Measurements from ENCODE around the gene TUBB3. TPM values are rescaled to one million over a fixed set of nuclear protein-coding genes. Genes with fewer than 3 reads are reported as not detected.
"Not testable (repeated sequence)": the region's sequence is repeated elsewhere in the genome, so short reads cannot be mapped to it uniquely, and the experiment has no call there.

TUBB3 gene
- polyA plus RNA-seq (ENCODE audit: insufficient read length in 10 of 10), result 10 to 100 TPM in 3 of 10 donors, 1 to 10 TPM in 7; 4.5 to 14.5 (median 8.7) TPM
- long read RNA-seq, donor 1, partial matches to known transcripts, result 0 of 1 reads
- long read RNA-seq, donor 1, other reads (novel, unspliced or antisense), result 0 of 1 reads
- long read RNA-seq, donor 2, partial matches to known transcripts, result 0 of 3 reads
- long read RNA-seq, donor 2, other reads (novel, unspliced or antisense), result 0 of 3 reads
- long read RNA-seq, donor 3, result 0 reads
- long read RNA-seq, donor 4, partial matches to known transcripts, result 0 of 2 reads
- long read RNA-seq, donor 4, other reads (novel, unspliced or antisense), result 0 of 2 reads
- long read RNA-seq, donor 5, partial matches to known transcripts, result 0 of 4 reads
- long read RNA-seq, donor 5, other reads (novel, unspliced or antisense), result 0 of 4 reads
- long read RNA-seq, donor 6, partial matches to known transcripts, result 0 of 4 reads
- long read RNA-seq, donor 6, other reads (novel, unspliced or antisense), result 0 of 4 reads
- long read RNA-seq, donor 7, partial matches to known transcripts, result 0 of 2 reads
- long read RNA-seq, donor 7, other reads (novel, unspliced or antisense), result 0 of 2 reads
- long read RNA-seq, donor 8, result 0 reads
- long read RNA-seq, donor 9, partial matches to known transcripts, result 0 of 1 reads
- long read RNA-seq, donor 9, other reads (novel, unspliced or antisense), result 0 of 1 reads

DNA sequence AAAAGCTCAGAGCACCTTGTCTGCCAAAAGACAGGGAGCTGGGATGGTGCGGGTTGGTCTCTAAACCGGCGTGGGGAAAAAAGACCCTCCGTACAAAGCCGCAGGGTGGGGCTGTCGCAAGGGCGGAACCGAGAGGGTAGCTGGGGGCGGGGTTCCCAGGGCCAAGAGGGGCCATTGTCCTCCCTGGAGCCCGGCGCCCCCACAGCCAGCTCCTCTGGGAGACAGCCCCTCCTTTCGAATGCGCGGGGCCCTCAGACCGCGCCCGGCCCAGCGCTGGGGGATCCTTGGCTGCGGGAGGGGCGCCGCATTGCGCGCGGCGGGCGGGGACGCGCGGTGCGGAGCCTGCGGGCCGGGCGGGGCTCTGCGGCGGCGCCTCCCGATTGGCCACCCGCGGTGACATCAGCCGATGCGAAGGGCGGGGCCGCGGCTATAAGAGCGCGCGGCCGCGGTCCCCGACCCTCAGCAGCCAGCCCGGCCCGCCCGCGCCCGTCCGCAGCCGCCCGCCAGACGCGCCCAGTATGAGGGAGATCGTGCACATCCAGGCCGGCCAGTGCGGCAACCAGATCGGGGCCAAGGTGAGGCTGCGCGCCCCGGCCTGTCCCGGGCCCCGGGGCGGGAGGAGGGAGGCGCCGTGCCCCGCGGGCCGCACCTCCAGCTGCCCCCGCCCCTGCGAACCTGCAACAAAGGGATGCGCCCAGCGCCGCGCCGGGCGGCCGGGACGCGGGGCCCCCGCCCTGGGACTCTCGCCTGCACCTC, at the start of gene TUBB3:
TSS of gene TUBB3 (plus strand) at position 459 of the 756 bp plus-strand sequence. CDS start at position 519, 60 bp downstream.
- peak; percentile 57 to 80 (median 68) for DNase-seq

DNA sequence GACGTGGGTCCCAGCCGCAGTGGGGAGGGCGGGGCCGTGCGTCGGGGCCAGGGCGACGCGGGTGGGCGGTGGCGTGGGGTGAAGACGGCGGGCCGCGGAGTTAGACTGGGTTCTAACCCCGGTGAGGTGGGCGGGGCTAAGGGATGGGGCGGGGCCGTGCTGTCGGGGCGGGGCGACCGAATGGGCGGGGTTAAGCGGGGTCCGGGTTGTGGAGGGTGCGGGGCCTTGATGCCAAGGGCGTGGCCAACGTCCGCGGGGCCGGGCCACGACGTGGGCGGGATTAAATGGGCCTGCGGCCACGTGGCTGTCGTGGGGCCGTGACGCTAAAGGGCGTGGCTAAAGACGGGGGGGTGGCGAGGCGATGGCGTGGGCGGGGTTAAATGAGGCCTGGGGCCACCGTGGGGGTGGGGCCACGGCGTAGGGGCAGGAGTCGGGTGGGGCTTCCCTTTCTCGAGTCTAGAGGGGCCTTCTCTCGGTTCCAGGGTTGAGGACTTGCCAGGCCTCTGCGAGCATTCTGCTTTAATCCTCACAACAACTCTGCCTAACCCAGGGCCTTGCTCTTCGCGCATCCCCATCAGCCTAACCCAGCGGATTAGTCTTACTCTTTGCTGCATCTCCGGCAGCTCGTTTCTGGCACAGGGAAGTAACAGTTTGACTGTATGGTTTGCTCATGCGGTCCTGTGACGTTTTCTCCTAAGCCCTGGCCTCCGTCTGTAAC, 49.0 kb upstream of the TUBB3 start:
- DNase-seq, result peak; percentile 95 to 98 (median 97)

DNA sequence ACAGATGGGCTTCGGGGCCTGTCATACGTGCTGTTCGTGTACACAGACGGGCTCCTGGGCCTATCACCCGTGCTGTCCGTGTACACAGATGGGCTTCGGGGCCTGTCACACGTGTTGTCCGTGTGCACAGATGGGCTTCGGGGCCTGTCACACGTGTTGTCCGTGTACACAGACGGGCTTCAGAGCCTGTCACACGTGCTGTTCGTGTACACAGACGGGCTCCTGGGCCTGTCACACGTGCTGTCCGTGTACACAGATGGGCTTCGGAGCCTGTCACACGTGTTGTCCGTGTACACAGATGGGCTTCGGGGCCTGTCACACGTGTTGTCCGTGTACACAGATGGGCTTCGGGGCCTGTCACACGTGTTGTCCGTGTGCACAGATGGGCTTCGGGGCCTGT, 44.0 kb upstream of the TUBB3 start:
- DNase-seq, result not testable (repeated sequence)

DNA sequence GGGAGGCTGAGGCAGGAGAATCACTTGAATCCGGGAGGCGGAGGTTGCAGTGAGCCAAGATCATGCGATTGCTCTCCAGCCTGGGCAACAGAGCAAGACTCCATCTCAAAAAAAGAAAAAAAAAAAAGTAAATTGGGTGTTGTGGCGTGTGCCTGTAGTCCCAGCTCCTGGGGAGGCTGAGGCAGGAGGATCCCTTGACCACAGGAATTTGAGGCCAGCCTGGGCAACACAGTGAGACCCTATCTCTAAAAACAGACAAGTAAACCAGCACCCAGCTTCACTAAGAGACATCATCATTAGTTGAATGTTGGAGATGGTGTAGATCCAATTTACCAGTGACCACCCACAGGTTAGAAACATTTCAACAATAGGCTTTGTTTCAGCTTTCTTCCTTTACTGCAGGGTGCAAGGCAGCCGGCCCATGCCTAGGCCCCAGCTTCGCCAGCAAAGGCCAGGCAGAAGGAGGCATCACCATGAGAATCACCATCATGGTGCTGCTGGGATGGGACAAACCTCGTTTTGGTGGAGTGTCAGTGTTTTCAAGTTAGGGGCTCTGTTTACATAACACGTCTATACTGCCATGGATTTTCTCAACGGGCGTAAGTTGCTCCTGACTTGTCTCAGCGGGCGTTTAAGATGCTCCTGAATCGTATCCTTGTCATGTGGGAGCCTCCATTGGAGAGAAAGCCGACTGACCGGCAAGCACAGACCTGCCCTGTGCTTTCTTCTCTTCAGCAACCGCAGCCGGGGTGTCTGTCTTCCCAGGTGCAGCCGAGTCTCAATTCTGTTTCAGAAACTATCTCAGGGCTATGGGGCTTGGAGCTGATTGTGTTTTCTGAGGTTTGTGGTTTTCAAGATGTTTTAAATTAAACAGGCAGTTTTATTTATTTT, 42.4 kb upstream of the TUBB3 start:
- DNase-seq, result no peak

DNA sequence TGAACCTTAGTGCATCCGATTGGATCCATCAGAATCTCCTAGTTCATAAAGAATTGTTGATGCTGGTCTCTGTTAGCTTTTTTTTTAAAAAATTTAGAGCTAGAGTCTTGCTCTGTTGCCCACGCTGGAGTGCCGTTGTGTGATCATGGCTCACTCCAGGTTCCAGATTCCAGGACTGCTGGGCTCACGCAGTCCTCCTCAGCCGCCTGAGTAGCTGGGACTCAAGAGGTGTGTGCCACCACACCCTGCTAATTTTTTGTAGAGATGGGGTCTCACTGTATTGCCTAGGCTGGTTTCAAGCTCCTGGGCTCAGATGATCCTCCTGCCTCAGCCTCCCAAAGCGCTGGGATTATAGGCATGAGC, 41.8 kb upstream of the TUBB3 start:
- no peak for DNase-seq

DNA sequence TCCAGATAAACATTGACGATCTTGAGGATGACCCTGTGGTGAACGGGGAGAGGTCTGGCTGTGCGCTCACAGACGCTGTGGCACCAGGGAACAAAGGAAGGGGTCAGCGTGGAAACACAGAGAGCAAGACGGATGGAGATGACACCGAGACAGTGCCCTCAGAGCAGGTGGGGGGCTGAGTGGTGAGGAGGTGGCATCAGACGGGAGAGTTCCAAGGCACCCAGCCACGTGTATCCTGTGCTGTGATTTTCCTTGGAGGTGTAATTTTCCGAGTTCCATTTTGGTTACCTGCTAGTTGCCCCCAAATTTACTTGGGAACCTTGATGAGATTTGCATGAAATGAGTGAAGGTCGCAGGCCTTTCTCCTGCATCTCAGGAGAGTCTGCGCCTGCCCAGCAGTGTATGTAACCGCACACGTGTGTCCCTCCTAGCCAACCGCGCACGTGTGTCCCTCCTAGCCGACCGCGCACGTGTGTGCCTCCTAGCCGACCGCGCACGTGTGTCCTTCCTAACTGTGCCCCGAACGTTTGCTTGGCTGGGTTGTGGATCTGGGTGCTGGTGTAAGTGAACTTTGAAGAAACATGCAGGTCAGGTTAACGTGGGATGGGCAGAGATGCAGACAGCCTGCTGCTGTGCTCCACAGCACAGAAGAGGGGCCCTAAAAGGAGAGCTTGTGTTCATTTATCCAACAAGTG, 39.6 kb upstream of the TUBB3 start:
- no peak for DNase-seq

DNA sequence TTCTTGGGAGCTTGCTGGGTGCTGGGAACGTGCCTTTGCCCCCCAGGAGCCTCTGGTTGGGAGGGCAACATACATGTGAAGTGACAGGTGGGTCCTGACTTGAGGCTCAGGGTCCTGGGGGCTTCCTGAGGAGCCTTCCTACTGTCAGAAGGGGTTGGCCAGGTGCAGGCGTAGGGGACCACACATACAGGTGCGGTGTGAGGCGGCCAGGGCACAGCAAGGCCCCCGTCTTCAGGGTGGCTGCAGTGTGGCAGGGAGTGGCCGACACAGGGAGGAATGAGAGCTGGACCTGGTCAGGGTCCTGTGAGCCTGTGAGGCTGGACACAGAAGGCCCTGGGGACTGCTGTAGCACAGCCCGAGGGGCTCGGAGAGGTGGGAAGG, 39.1 kb upstream of the TUBB3 start:
- DNase-seq, result no peak

DNA sequence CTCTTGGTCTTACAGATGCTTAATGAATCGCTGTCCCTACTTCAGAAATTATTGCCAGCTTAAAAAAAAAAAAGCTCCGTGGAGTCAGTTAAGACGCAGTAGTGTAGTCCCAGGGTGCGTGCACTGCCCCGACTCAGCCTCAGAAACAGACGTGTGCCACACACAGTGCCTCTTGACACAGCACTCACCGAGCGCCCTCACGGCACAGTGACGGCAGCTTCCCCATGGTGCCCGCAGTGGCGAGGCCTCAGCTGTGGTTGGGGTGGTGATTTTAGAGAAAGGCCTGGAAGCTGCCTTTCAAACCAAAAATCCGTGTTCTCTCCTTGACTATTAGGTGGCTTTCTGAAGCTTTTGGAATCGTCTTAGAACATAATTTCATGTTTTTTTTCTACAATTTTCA, 35.9 kb upstream of the TUBB3 start:
- no peak for DNase-seq

DNA sequence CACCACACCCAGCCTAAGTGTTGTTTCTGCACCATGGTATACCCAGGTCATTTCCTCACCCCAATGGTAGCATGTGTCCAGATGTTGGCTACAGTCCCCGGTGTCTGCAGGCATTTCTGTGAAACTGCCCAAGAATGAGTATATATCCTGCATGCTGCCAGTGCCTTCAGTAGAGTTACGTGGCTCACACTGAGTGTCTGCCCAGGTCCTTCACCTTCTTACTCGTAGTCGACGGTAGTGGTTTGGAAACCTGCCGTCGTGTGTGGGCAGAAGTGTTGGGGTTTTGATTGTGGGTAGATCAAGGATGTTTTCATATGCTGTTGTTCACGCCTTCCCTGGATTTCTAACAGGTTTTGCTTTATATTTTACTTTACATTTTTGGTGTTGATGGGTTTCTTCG, 32.9 kb upstream of the TUBB3 start:
- DNase-seq, result no peak

DNA sequence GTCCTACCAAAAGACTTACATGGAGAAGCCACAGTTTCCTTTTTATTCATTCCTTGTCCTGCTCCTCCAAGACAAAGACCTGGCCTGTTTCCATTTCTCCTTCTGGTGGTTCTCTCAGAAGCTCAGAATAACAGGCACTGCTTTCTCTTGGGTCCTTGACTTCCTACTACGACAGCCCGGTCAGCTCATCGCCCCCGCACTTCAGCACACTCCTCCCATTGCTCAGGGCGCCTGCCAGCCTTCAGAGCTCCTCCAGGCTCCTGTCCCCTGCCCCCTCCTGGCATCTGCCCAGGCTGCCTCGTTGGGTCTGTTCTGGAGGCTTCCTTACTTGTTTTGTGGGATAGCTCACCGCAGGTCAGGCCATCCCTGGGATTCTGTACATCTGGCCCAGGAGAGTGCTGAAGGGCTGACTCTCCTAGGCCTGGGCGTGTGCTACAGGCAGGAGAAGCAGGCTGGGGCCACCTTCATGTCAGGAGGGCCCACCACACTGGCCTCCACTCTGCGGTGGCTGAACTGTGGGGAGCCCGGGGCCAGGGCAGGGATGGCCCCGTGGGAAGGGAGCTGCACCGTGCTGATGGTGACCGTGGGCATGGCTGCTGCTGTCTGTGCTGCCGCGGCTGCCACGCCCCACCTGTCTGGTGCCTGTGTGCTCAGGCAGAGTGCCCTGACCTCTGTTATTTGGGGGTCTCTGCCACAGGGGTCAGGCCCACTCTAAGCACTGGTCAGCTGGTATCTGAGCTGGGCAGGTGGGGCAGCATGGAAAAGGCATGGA, 32.1 kb upstream of the TUBB3 start:
- no peak for DNase-seq

DNA sequence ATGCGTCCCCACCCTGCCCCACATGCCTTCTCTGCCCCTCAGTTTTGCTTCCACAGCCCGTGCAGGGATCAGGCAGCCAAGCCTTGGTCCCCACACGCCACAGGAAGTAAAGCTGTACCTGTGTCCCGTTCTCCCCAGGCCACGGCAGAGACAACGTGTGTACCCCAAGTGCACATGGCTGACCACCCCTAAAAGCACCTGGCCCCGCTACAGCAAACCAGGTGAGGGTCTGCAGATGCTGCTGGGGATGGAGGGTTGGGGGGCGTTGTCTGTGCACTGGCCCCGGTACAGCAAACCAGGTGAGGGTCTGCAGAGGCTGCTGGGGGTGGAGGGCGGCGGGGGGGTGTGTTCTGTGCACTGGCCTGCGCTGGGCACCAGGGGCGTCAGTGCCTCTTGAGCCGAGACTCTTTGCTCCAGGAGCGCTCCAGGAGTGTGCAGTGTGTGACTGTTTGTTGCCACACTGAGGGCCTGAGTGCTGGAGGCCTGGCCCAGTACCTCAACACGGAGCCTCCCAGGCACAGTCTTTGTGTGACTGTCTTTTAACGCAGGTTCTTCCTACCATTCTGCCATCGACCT, 31.0 kb upstream of the TUBB3 start:
- DNase-seq, result no peak

DNA sequence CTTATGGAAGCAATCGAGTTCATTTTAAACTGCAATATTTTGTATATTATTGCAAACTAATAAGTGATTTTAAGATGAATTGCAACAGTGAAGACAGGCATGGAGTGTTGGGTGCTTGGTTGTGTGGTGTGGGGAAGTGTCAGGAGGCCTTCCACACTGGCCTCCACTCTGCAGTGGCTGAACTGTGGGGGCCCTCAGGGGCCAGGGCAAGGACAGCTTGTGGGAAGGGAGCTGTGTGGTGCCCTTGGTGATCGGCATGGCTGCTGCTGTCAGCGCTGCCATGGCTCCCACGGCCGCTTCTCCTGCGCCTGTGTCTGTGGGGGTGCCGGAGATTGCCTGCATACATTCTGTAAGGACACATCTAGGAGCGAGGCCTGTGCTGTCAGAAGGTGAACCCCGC, 30.5 kb upstream of the TUBB3 start:
- DNase-seq, result no peak

DNA sequence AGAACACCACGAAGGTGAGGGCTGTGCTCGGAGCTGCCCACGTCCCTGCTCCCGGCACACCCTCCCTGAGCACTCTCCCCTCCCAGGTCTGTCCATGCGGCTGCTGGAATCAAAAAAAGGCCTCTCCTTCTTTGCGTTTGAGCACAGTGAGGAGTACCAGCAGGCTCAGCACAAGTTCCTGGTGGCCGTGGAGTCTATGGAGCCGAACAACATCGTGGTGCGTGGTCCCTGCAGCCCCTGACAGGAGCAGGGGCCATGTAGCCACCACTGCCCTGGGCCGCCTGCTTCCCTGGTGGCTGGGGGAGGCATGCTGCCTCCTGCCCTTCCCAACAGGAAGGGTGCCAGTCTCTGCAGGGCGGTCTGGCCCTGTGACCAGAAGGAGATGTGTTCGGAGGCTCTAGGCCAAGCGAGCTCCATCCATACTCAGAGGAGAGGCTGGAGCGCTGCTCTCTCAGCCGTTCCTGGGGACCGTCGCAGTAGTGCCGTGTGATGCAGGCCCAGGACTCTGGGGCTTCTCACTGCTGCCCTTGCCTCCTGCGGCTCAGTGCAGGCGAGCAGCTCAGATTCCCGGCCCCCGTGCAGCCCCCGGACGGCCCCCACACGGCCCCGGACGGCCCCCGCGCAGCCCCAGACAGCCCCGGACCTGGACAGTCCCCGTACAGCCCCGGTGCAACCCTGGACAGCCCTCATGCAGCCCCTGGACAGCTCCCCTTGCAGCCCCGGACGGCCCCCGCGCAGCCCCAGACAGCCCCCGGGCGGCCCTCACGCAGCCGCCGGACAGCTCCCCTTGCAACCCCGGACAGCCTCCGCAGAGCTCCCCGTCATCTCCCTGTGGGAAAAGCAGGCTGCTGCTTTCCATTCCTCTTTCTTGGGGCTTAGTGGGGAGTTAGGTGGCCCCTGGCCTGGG, 29.2 kb upstream of the TUBB3 start:
- DNase-seq, result no peak

DNA sequence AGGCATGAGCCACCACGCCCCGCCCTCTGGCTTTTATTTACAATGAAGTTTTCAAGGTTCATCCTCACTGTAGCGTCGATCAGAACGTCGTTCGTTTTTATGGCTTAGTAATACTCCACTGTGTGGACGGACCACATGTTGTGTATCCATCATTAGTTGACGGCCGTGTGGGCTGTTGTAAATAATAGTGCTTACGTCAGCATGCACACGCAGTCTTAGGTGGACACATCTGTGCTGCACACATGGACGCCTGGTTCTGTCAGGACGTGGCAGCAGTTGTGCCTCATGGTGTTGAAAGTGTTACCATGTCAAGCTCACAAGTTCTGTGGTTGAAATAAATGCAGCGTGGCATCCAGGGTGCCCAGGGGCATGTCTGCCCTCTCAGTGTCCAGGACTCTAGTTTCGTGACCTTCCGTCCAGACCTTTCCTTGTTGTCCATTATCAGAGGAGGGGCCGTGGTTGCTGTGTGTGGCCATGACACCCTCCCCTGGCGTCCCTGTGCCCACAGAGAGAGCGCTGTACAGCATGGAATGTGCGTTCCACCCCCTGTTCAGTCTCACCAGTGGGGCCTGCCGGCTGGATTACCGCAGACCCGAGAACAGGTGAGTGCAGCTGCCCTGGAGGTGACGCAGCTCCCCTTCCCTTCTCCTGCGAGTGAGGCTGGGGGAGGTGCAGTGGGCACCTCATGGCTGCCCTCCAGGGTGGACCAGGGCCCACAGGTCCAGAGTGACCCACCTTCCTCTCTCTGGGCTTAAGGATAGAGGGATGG, 27.5 kb upstream of the TUBB3 start:
- no peak for DNase-seq

DNA sequence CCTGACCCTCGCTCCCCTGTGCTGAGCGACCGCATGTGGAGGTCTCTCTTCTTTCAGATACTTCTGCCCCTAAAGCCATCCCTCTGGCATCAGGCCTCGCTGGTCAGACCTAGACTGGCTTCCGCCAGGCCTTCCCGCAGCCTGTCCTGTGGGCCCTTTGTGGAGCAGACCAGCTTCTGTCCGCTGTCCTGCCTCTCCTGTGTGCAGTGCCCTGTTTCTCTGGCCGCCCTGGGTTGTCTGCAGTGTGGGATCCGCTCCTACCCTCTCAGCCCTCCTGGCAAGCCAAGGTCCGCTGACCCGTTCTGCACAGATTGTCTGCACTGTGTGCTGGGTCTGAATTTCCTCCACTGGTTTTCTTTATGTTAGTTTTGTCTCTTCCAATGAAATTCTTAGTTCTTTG, 25.9 kb upstream of the TUBB3 start:
- DNase-seq, result no peak

DNA sequence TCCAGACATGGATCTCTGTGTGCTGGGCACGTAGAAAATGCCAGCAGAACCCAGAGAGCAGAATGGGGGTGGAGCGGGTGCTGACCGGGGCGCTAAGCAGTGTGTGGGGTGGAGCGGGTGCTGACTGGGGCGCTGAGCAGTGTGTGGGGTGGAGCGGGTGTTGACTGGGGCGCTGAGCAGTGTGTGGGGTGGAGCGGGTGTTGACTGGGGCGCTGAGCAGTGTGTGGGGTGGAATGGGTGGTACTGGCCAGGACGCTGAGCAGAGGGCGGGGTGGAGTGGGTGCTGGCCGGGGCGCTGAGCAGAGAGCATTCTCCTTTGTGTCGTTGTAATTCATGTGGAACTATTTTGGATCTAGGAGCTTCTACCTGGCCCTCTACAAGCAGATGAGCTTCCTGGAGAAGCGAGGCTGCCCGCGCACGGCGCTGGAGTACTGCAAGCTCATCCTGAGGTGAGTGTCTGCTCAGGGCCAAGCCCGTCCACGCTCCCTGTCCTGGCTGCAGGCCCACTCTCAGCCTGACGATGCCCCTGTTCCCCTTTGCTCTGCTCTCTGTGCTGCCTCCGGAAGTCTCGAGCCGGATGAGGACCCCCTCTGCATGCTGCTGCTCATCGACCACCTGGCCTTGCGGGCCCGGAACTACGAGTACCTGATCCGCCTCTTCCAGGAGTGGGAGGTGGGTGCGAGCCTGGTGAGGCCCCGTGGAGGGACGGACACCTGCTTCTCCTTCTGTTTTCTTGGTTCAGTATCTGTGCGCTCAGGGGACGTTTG, 24.8 kb upstream of the TUBB3 start:
- no peak for DNase-seq
